SJSA1 (cell line): ENCODE results near the gene C14orf119. TPM values are rescaled to one million over a fixed set of nuclear protein-coding genes. Genes with fewer than 3 reads are reported as not detected.

Experiments
- DNase-seq, 2 experiments: peaks; one replicate each; pipeline ENCODE4 v3.0.0-alpha.2; 2015 to 2020; ENCODE audit warnings: low spot score in 2 of 2, low read depth in 1 of 2
- H3K27ac ChIP-seq: fragments of 250-450 bp; sonication (Bioruptor Pico); 2 replicates; pipeline ENCODE4 v1.5.1; 2020; ENCODE audit warnings: mild to moderate bottlenecking, moderate library complexity
- H3K27me3 ChIP-seq: fragments of 250-450 bp; sonication (Bioruptor Pico); replicated peaks from 2 replicates; pipeline ENCODE4 v1.5.1; 2020; ENCODE audit warnings: mild to moderate bottlenecking, moderate library complexity
- H3K36me3 ChIP-seq: fragments of 250-450 bp; sonication (Bioruptor Pico); 2 replicates; pipeline ENCODE4 v1.5.1; 2020; ENCODE audit warnings: mild to moderate bottlenecking
- H3K4me1 ChIP-seq: fragments of 250-450 bp; sonication (Bioruptor Pico); replicated peaks from 2 replicates; pipeline ENCODE4 v1.6.1; 2021; ENCODE audit warnings: mild to moderate bottlenecking
- H3K4me3 ChIP-seq: fragments of 250-450 bp; sonication (Bioruptor Pico); 2 replicates; pipeline ENCODE4 v1.5.1; 2020; ENCODE audit warnings: mild to moderate bottlenecking
- H3K9me3 ChIP-seq: fragments of 250-450 bp; sonication (Bioruptor Pico); replicated peaks from 2 replicates; pipeline ENCODE4 v1.5.1; 2020; ENCODE audit warnings: mild to moderate bottlenecking
- total RNA-seq: library from RNA; depleted of rRNA; stranded (reverse); fragments of >200 nt; shearing (Covaris generic); gene quantifications from 2 replicates; pipeline ENCODE4 v1.2.3, GENCODE V29; 2014

The C14orf119 gene
- total RNA-seq, 1 experiment from 2014 or later: 33.1 TPM

DNA sequence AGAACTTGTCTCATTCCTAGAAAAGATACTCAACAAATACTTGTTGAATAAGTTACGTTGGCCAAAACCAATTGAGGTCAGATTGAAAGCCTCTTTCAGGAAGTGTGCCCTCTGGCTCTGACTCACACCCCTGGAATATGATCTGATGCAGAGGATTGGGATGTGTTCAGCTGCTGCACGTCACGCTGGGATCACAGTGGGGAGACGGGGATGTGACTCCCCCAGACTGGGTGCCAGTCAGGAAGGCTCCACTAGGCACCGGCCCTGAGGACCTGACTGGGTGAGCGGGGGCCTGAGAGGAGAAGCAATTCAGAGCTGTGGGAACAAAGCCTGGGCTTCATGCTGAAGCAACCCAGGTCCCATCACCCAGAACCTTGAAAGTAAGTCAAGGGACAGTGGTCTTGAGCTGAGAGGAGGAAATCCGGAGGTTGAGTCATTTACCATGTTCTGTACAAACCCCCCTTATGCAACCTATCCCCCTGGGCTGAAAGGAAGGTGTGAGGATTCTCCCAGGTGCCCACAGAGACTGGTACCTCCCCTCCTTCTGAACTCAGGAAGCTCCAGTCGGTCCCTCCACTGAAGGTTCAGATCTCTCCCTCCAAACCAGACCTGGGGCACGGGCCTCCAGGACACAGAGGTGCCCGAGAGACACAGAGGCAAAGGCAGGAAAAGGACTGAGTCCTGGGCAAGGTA lies 19.9 kb downstream of the C14orf119 start:
- Histone ChIP-seq H3K36me3 (no peaks in the 10 kb centered on the region), H3K9me3 (no peaks in the 10 kb centered on the region), H3K27me3 (no peaks in the 10 kb centered on the region), H3K4me3 (no peak overlapping the region), H3K27ac (peak overlapping the region; percentile 76), H3K4me1 (peaks cover 20% of the 10 kb centered on the region)
- peak; percentile 85 to 89 for DNase-seq

DNA sequence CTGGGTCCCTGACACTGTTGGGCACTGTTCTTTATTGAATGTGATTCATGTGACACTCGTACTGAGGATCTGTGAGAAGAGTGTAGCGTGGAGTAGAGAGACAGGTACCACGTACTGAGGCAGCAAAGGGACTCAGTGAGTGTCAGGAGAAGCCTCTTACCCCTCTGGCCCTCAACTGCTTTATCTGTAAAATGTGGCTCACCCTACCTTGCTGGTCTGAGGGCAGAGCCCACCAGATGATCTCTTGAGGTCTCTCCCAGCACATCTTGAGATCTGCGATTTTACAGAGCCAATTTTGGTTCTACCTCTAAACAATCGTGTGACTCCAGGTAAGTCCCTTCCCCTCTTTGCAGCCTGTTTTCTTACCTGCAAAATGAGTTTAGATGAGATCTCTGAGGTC lies 20.6 kb downstream of the C14orf119 start:
- Histone ChIP-seq H3K27me3 (no peaks in the 10 kb centered on the region), H3K27ac (peak overlapping the region; percentile 76; the same call in 1 of the 2 replicates), H3K4me1 (peaks cover 21% of the 10 kb centered on the region), H3K9me3 (no peaks in the 10 kb centered on the region), H3K36me3 (no peaks in the 10 kb centered on the region), H3K4me3 (no peak overlapping the region)
- no peak for DNase-seq

DNA sequence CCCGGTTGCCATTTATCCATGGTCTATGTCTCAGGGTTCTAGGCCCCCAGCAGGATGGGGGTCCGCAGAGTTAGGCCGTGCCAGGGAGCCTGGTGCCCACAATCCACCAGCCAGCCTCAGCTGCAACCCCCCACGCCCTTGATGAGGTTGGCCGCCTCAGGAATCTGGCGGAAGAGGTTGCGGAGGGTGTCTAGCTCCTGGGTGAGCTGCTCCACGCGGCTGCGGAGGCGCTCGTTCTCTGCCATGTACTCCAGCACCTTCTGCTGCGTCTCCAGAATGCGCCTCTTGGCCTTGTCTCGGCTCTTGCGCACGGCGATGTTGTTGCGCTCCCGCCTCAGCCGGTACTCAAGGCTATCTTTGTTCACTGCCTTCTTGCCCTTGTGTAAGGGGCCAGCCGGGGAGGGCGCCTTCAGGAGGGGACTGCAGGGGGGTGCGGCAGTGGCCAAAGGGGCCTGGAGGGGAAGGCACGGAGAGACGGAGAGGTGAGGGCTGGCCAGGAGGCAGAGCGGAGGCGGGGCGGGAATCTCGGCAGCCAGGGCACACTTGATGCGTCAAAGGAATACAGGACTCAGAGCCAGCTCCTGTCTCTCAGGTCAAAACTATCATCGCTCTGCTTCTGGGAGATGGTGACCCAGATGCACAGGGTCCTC lies 22.2 kb downstream of the C14orf119 start:
- DNase-seq: no peak
- H3K27me3 ChIP-seq: no peaks in the 10 kb centered on the region
- H3K27ac ChIP-seq: no peak overlapping the region
- H3K4me3 ChIP-seq: no peak overlapping the region
- H3K4me1 ChIP-seq: peaks cover 28% of the 10 kb centered on the region
- H3K9me3 ChIP-seq: no peaks in the 10 kb centered on the region
- H3K36me3 ChIP-seq: no peaks in the 10 kb centered on the region

DNA sequence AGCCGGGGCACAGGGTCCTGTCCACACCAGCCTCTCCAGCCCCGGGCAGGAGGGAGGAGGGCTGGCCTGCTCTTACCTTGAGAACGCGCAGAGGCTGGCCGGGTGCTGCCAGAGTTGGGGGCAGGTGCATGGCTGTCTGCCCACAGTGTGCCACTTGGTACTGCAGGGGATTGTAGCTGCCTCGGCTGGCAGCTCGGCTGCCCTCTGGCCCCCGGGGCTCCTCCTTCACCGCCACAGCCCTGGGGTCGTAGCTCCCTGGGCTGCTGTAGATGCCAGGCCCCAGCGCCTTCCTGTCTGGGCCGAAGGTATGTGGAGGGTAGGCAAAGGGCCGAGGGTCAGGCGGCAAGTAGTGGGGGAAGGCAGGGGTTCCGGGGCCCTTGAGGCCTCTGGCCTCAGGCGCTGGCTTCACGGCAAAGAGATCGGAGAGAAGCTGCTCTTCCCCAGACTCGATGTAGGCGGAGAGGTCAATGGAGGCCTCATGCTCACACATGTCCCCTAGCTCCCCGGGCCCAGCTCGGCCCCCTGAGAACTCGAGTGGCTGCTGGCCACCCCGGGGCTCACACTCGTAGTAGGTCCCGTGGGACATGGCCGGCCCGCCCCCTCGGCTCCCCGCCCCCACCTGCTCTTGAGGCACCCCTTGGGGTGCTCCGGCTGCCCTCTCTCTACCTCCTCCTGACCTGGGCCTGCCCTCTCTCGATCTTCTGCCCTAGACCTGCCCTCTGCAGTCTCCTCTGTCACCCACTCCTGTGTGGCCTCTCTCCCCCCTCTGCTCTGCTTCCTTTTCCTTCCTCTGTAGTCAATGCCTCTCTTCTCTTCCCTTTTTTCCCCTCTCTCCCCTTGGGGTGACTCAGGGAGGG lies 23.4 kb downstream of the C14orf119 start, which contains the start of gene CEBPE:
CEBPE (minus strand) TSS at position 750 of the 857 bp plus-strand sequence; CDS start at position 586, 164 bp downstream.
- H3K4me3 ChIP-seq: no peak within 1 kb of the TSS
- no peak within 1 kb of the TSS for H3K27ac ChIP-seq
- no peak for DNase-seq
- no peaks in the 10 kb centered on the region for H3K36me3 ChIP-seq
- H3K9me3 ChIP-seq: no peaks in the 10 kb centered on the region
- H3K27me3 ChIP-seq: no peaks in the 10 kb centered on the region
- H3K4me1 ChIP-seq: peaks cover 28% of the 10 kb centered on the region

DNA sequence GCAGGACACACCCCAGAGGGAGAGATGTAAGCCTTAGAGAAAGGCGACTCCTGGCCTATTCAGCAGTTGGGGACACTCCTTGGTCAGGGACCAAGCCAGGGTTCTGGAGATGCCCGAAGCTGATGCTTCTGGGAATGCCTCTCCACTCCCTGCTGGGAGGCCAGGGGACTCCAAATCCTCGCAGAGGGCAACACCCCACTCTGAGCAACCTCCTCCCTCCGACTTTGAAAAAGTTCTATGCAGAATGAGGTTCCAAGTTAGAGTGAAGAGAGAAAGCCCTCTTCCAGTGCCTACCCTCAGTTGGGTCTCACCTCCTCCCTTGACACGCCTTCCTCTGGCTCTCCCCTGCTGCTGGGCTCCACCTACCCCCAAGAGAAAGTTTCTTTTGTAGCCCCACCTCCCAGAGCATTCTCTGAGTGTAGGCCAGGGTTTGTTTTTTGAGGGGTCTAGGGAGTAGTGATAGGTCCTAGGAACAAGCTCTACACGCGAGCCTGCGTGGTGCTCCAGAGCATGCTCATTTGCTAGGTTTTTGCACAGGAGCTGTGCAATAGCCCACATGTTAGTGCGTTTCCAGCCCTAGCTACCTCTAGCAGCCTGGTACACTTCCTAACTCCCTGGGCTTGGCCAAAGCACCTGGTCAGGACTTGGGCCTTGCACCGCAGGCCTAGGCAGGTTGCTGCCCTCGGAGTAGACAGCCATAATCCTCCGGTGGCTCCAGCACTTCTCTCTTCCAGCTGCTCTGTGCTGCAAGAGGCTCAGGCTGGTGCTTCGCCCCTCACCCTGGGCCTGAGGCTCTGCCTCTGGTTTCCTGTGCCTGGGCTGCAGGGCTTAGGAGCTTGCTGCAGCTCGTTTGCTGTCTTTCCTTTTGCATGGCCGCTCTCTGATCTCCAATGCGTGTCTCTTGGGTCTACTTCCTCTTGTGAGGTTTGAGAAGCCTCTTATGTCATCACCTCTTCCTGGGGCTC lies 24.3 kb downstream of the C14orf119 start:
- no peak for DNase-seq
- peaks cover 20% of the 10 kb centered on the region for H3K4me1 ChIP-seq
- no peaks in the 10 kb centered on the region for H3K9me3 ChIP-seq
- H3K36me3 ChIP-seq: no peaks in the 10 kb centered on the region
- no peak overlapping the region for H3K4me3 ChIP-seq
- H3K27ac ChIP-seq: no peak overlapping the region
- H3K27me3 ChIP-seq: no peaks in the 10 kb centered on the region

DNA sequence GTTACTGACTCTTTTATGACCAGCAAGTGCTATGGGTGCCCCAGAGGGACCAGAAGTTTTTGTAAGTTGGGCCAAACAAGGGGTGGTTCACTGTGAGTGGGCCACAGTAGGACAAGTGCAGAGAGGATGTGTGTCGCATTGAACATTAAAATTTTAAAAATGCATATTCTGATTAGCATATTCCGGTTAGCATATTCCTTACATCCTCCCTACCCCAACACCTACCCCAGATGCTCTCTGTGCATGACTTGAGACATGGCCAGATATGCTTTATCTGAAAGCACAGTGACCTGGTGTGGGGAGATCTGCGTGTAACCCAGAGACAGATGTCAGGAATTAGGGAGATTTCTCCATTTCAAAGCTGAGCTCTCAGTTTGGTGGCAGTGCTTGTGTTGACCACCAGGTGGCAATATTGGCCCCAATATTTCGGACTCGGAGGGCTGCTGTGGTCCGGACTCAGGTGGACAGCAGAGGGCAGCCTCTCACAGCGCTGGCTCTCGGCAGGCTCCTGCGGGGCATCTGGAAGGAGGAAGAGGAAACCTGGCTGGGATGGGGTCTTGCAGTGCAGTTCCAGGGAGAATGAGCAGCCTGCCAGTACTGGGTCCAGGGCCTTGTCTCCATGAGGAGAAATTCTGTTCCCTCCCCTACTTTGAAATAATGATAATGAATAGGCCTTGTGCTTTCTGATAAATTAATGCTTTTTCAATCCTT lies 25.4 kb downstream of the C14orf119 start:
- H3K27me3 ChIP-seq: no peaks in the 10 kb centered on the region
- H3K27ac ChIP-seq: no peak overlapping the region
- no peaks in the 10 kb centered on the region for H3K9me3 ChIP-seq
- H3K4me1 ChIP-seq: peaks cover 10% of the 10 kb centered on the region
- H3K36me3 ChIP-seq: no peaks in the 10 kb centered on the region
- no peak overlapping the region for H3K4me3 ChIP-seq
- peak; percentile 70 to 85 for DNase-seq

DNA sequence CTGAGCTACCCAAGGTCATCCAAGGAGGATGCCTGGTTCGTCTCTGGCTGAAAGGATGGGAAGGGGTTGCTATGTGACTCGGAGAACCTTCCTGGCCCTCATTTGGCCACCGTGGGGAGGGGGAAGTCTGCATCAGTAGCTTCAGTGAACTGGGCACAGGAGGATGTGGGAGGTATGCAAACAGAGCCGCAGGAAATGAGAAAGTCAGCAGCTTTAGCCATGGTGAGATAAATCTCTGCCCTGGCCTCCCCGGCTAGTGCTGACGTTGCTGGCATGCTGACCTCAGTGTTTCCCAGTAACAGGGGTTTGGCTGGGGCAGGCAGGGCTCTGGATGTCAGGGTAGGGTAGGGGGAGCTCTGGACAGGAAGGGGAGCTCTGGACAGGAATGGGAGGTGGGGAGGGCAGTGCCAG lies 26.1 kb downstream of the C14orf119 start:
- no peaks in the 10 kb centered on the region for H3K36me3 ChIP-seq
- no peaks in the 10 kb centered on the region for H3K27me3 ChIP-seq
- no peak for DNase-seq
- peaks cover 8% of the 10 kb centered on the region for H3K4me1 ChIP-seq
- no peak overlapping the region for H3K27ac ChIP-seq
- no peak overlapping the region for H3K4me3 ChIP-seq
- no peaks in the 10 kb centered on the region for H3K9me3 ChIP-seq

DNA sequence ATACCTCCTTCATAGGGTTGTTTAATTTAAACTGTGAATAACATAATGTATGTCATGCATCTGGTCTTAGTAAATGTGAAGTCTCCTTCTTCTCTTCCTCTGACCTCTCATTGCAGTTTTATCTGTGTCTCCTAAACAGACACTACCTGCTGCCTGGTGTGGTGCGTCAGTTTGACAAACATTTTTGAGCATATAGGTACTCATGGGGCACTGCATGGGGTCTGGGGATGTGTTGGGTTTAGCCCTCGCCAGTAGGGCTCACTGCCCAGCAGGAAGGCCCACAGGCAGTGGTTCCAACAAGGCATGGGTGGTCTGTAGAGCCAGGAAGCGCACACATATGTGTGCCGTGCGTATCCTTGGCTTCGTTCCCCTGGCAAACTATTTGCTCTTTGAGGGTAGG lies 26.8 kb downstream of the C14orf119 start:
- peaks cover 8% of the 10 kb centered on the region for H3K4me1 ChIP-seq
- H3K36me3 ChIP-seq: no peaks in the 10 kb centered on the region
- H3K4me3 ChIP-seq: no peak overlapping the region
- no peaks in the 10 kb centered on the region for H3K27me3 ChIP-seq
- no peak for DNase-seq
- H3K27ac ChIP-seq: no peak overlapping the region
- no peaks in the 10 kb centered on the region for H3K9me3 ChIP-seq

DNA sequence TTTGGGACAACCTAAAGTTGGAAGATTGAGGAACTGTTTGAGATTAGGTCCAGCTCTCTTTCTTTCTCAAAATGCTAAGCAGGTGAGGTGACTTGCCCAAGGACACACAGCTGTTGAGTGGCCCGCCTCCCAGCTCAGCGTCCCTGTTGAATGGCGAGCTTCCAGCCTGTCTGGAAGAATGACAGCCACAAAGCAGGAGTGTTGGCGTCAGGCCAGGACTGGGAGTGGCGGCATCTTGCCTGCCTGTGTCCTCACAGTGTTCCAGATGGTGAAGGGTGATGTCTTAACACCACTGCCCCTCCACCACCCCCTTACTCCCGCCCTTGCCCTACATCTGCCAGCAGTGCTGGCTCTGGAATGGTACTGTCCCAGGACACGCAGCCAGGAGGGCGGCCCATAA lies 28.1 kb downstream of the C14orf119 start:
- H3K4me1 ChIP-seq: peaks cover 8% of the 10 kb centered on the region
- no peak overlapping the region for H3K4me3 ChIP-seq
- no peaks in the 10 kb centered on the region for H3K27me3 ChIP-seq
- no peak overlapping the region for H3K27ac ChIP-seq
- no peaks in the 10 kb centered on the region for H3K9me3 ChIP-seq
- H3K36me3 ChIP-seq: no peaks in the 10 kb centered on the region
- no peak for DNase-seq

DNA sequence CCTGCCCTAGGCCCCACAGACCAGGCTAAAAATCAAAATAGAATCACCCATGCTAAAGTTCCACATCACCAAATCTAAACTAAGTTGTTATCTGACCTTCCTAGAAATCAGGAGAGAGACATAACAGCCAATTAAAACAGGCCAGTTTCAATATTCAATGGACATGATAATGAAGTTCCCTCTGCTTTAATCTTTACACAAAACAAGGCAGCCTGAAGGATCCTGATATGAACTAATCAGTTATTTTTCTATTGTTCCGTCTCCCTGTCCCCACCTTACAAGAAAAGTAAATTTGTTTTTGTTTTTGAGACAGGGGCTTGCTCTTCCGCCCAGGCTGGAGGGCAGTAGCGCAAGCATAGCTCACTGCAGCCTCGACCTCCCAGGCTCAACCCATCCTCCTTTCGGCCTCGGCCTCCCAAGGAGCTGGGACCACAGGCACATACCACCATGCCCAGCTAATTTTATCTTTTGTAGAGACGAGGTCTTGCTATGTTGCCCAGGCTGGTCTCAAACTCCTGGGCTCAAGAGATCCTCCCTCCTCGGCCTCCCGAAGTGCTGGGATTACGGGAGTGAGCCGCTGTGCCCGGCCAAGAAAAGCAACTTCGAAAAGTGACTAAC lies 29.1 kb downstream of the C14orf119 start:
- Histone ChIP-seq H3K36me3 (no peaks in the 10 kb centered on the region), H3K9me3 (no peaks in the 10 kb centered on the region), H3K4me1 (peaks cover 8% of the 10 kb centered on the region), H3K27ac (no peak overlapping the region), H3K27me3 (no peaks in the 10 kb centered on the region), H3K4me3 (no peak overlapping the region)
- no peak for DNase-seq

DNA sequence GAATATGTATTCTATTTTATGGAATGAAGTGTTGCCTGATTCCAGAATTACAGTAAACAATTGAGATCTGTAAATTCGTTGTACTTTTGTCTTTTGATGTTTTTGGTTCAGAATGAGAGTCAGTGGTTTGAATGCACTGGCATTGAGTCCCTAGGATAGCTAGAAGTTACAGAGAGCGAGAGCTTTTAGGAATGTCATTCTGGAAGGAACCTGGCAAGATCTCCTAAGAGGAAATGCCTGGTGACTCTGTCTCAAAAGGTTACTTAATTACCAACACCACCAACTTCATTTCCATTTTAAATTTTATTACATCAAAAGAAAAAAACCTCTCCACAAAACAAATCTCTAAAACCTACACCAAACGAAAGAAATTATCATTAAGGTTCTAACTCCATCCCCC lies 29.7 kb downstream of the C14orf119 start:
- H3K36me3 ChIP-seq: no peaks in the 10 kb centered on the region
- no peaks in the 10 kb centered on the region for H3K9me3 ChIP-seq
- no peak overlapping the region for H3K4me3 ChIP-seq
- H3K27me3 ChIP-seq: no peaks in the 10 kb centered on the region
- H3K27ac ChIP-seq: no peak overlapping the region
- H3K4me1 ChIP-seq: peaks cover 8% of the 10 kb centered on the region
- DNase-seq: no peak

DNA sequence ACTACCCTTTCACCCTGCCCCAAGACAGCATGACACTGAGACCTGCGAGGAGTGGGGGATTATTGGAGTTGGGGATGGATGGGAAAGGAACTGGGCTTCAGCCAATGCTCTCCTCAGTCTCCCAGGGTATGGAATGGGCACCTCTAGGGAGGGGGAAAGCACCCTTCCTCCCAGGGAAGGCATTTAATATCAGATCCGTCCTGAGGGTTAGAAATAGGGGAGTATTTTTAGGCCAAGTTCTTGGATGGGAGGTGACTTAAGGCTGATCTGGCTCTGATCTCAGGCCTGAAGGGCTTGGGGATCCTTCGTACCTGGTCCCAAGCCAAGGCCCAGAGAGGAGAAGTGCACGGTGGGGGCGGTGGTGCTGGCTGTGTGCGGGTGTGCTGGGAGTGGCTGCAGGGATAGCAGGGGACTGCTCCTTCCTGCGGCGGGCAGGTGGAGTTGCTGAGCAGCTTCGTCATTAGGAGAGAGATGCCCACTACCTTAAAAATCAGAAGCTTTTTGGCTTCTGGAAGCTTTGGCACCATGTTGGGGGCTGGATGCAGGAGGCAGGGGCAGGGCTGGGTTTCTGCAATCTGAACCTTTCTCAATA lies 30.7 kb downstream of the C14orf119 start:
- H3K27me3 ChIP-seq: no peaks in the 10 kb centered on the region
- no peak for DNase-seq
- H3K9me3 ChIP-seq: no peaks in the 10 kb centered on the region

More for the DNA sequence above, 30.7 kb downstream of the C14orf119 start:
- no peaks in the 10 kb centered on the region for H3K36me3 ChIP-seq
- H3K4me1 ChIP-seq: peaks cover 6% of the 10 kb centered on the region
- no peak overlapping the region for H3K4me3 ChIP-seq
- no peak overlapping the region for H3K27ac ChIP-seq
